Measurements from ENCODE around the gene TOR1B. TPM values are rescaled to one million over a fixed set of nuclear protein-coding genes. Genes with fewer than 3 reads are reported as not detected.
"Not testable (repeated sequence)": the region's sequence is repeated elsewhere in the genome, so short reads cannot be mapped to it uniquely, and the experiment has no call there.

The TOR1B gene
- 1 to 10 TPM; 8.8 to 9.7 TPM for polyA plus RNA-seq

GRCh38 chr9:129802833-129803675 is at the start of gene TOR1B:
TSS of gene TOR1B (plus strand) at chr9:129803184. CDS start at chr9:129803213, 29 bp downstream.
- H3K4me3 ChIP-seq (ENCODE audit: low read depth in 1 of 2, low read length in 2 of 2): peak within 1 kb of the TSS; percentile 74 to 98
- 0 to 1% methylated on average over 77 to 93 of the region's 93 CpGs for WGBS, 2 donors
- H3K36me3 ChIP-seq (ENCODE audit: control insufficient read depth in 2 of 2, insufficient read depth in 2 of 2, low read length in 1 of 2): no peaks in the 10 kb centered on the region
- H3K27ac ChIP-seq (ENCODE audit: low read depth in 2 of 2, low read length in 1 of 2): peak within 1 kb of the TSS; percentile 78 to 93
- peaks cover 2 to 6% of the 10 kb centered on the region in 2 donors for H3K4me1 ChIP-seq (ENCODE audit: control insufficient read depth in 2 of 2, insufficient read depth in 2 of 2, low read length in 1 of 2)
- H3K9me3 ChIP-seq (ENCODE audit: control insufficient read depth in 2 of 2, insufficient read depth in 1 of 2, low read depth in 1 of 2, low read length in 1 of 2): no peaks in the 10 kb centered on the region
- H3K27me3 ChIP-seq (ENCODE audit: control insufficient read depth in 1 of 2, insufficient read depth in 2 of 2, low read length in 2 of 2): no peaks in the 10 kb centered on the region

- H3K4me1 ChIP-seq (ENCODE audit: control insufficient read depth in 2 of 2, insufficient read depth in 2 of 2, low read length in 1 of 2): peaks cover 5 to 13% of the 10 kb centered on the region in 2 donors
- H3K36me3 ChIP-seq (ENCODE audit: control insufficient read depth in 2 of 2, insufficient read depth in 2 of 2, low read length in 1 of 2): no peaks in the 10 kb centered on the region
- no peak overlapping the region for H3K4me3 ChIP-seq (ENCODE audit: low read depth in 1 of 2, low read length in 2 of 2)
- no peaks in the 10 kb centered on the region for H3K9me3 ChIP-seq (ENCODE audit: control insufficient read depth in 2 of 2, insufficient read depth in 1 of 2, low read depth in 1 of 2, low read length in 1 of 2)
- H3K27ac ChIP-seq (ENCODE audit: low read depth in 2 of 2, low read length in 1 of 2): no peak overlapping the region
- H3K27me3 ChIP-seq (ENCODE audit: control insufficient read depth in 1 of 2, insufficient read depth in 2 of 2, low read length in 2 of 2): no peaks in the 10 kb centered on the region
- WGBS, 2 donors: 78 to 81% methylated on average over 5 of the region's 5 CpGs
Observed at GRCh38 chr9:129755151-129755550, 47.8 kb upstream of the TOR1B start.

GRCh38 chr9:129756191-129756590 is 46.8 kb upstream of the TOR1B start:
- Histone ChIP-seq H3K27me3 (ENCODE audit: control insufficient read depth in 1 of 2, insufficient read depth in 2 of 2, low read length in 2 of 2) (no peaks in the 10 kb centered on the region), H3K9me3 (ENCODE audit: control insufficient read depth in 2 of 2, insufficient read depth in 1 of 2, low read depth in 1 of 2, low read length in 1 of 2) (no peaks in the 10 kb centered on the region), H3K27ac (ENCODE audit: low read depth in 2 of 2, low read length in 1 of 2) (no peak overlapping the region), H3K4me1 (ENCODE audit: control insufficient read depth in 2 of 2, insufficient read depth in 2 of 2, low read length in 1 of 2) (peaks cover 5 to 13% of the 10 kb centered on the region in 2 donors), H3K36me3 (ENCODE audit: control insufficient read depth in 2 of 2, insufficient read depth in 2 of 2, low read length in 1 of 2) (no peaks in the 10 kb centered on the region), H3K4me3 (ENCODE audit: low read depth in 1 of 2, low read length in 2 of 2) (no peak overlapping the region)
- WGBS, 2 donors: 90 to 93% methylated on average over 6 of the region's 6 CpGs

- no peak overlapping the region for H3K27ac ChIP-seq (ENCODE audit: low read depth in 2 of 2, low read length in 1 of 2)
- no peaks in the 10 kb centered on the region for H3K27me3 ChIP-seq (ENCODE audit: control insufficient read depth in 1 of 2, insufficient read depth in 2 of 2, low read length in 2 of 2)
- 58 to 66% methylated on average over 9 of the region's 9 CpGs for WGBS, 2 donors
Observed at GRCh38 chr9:129757045-129757444, 45.9 kb upstream of the TOR1B start.

GRCh38 chr9:129759319-129759718 is 43.7 kb upstream of the TOR1B start:
- Histone ChIP-seq H3K9me3 (ENCODE audit: control insufficient read depth in 2 of 2, insufficient read depth in 1 of 2, low read depth in 1 of 2, low read length in 1 of 2) (no peaks in the 10 kb centered on the region), H3K4me3 (ENCODE audit: low read depth in 1 of 2, low read length in 2 of 2) (no peak overlapping the region), H3K36me3 (ENCODE audit: control insufficient read depth in 2 of 2, insufficient read depth in 2 of 2, low read length in 1 of 2) (no peaks in the 10 kb centered on the region), H3K27ac (ENCODE audit: low read depth in 2 of 2, low read length in 1 of 2) (no peak overlapping the region), H3K27me3 (ENCODE audit: control insufficient read depth in 1 of 2, insufficient read depth in 2 of 2, low read length in 2 of 2) (no peaks in the 10 kb centered on the region), H3K4me1 (ENCODE audit: control insufficient read depth in 2 of 2, insufficient read depth in 2 of 2, low read length in 1 of 2) (peaks cover 0 to 5% of the 10 kb centered on the region in 2 donors)
- 78% methylated on average over 4 of the region's 4 CpGs for WGBS, 2 donors

More at GRCh38 chr9:129757045-129757444, 45.9 kb upstream of the TOR1B start:
- no peaks in the 10 kb centered on the region for H3K9me3 ChIP-seq (ENCODE audit: control insufficient read depth in 2 of 2, insufficient read depth in 1 of 2, low read depth in 1 of 2, low read length in 1 of 2)
- no peak overlapping the region for H3K4me3 ChIP-seq (ENCODE audit: low read depth in 1 of 2, low read length in 2 of 2)
- H3K4me1 ChIP-seq (ENCODE audit: control insufficient read depth in 2 of 2, insufficient read depth in 2 of 2, low read length in 1 of 2): peaks cover 5 to 13% of the 10 kb centered on the region in 2 donors
- H3K36me3 ChIP-seq (ENCODE audit: control insufficient read depth in 2 of 2, insufficient read depth in 2 of 2, low read length in 1 of 2): no peaks in the 10 kb centered on the region

- Histone ChIP-seq H3K36me3 (ENCODE audit: control insufficient read depth in 2 of 2, insufficient read depth in 2 of 2, low read length in 1 of 2) (no peaks in the 10 kb centered on the region), H3K9me3 (ENCODE audit: control insufficient read depth in 2 of 2, insufficient read depth in 1 of 2, low read depth in 1 of 2, low read length in 1 of 2) (no peaks in the 10 kb centered on the region), H3K4me3 (ENCODE audit: low read depth in 1 of 2, low read length in 2 of 2) (no peak overlapping the region), H3K27me3 (ENCODE audit: control insufficient read depth in 1 of 2, insufficient read depth in 2 of 2, low read length in 2 of 2) (no peaks in the 10 kb centered on the region), H3K27ac (ENCODE audit: low read depth in 2 of 2, low read length in 1 of 2) (no peak overlapping the region), H3K4me1 (ENCODE audit: control insufficient read depth in 2 of 2, insufficient read depth in 2 of 2, low read length in 1 of 2) (peaks cover 0 to 5% of the 10 kb centered on the region in 2 donors)
- 74 to 84% methylated on average over 13 of the region's 13 CpGs for WGBS, 2 donors
Observed at GRCh38 chr9:129759804-129760502, 43.0 kb upstream of the TOR1B start.

GRCh38 chr9:129760784-129761183 is 42.2 kb upstream of the TOR1B start:
- not testable (repeated sequence) for H3K9me3 ChIP-seq (ENCODE audit: control insufficient read depth in 2 of 2, insufficient read depth in 1 of 2, low read depth in 1 of 2, low read length in 1 of 2); H3K27me3 ChIP-seq (ENCODE audit: control insufficient read depth in 1 of 2, insufficient read depth in 2 of 2, low read length in 2 of 2); H3K4me3 ChIP-seq (ENCODE audit: low read depth in 1 of 2, low read length in 2 of 2); H3K36me3 ChIP-seq (ENCODE audit: control insufficient read depth in 2 of 2, insufficient read depth in 2 of 2, low read length in 1 of 2); H3K4me1 ChIP-seq (ENCODE audit: control insufficient read depth in 2 of 2, insufficient read depth in 2 of 2, low read length in 1 of 2)
- WGBS, 2 donors: 87 to 89% methylated on average over 7 of the region's 7 CpGs
- H3K27ac ChIP-seq (ENCODE audit: low read depth in 2 of 2, low read length in 1 of 2): peak overlapping the region; percentile 0 to 48

GRCh38 chr9:129761293-129761900 is 41.6 kb upstream of the TOR1B start:
- no peak overlapping the region for H3K4me3 ChIP-seq (ENCODE audit: low read depth in 1 of 2, low read length in 2 of 2)

GRCh38 chr9:129761901-129762369 is 41.0 kb upstream of the TOR1B start:
- Histone ChIP-seq H3K27me3 (ENCODE audit: control insufficient read depth in 1 of 2, insufficient read depth in 2 of 2, low read length in 2 of 2) (no peaks in the 10 kb centered on the region), H3K4me1 (ENCODE audit: control insufficient read depth in 2 of 2, insufficient read depth in 2 of 2, low read length in 1 of 2) (peaks cover 0 to 5% of the 10 kb centered on the region in 2 donors), H3K27ac (ENCODE audit: low read depth in 2 of 2, low read length in 1 of 2) (peak overlapping the region; percentile 59 to 72), H3K4me3 (ENCODE audit: low read depth in 1 of 2, low read length in 2 of 2) (no peak overlapping the region), H3K9me3 (ENCODE audit: control insufficient read depth in 2 of 2, insufficient read depth in 1 of 2, low read depth in 1 of 2, low read length in 1 of 2) (no peaks in the 10 kb centered on the region), H3K36me3 (ENCODE audit: control insufficient read depth in 2 of 2, insufficient read depth in 2 of 2, low read length in 1 of 2) (no peaks in the 10 kb centered on the region)
- 34 to 47% methylated on average over 6 of the region's 6 CpGs for WGBS, 2 donors

More at GRCh38 chr9:129761293-129761900, 41.6 kb upstream of the TOR1B start:
- no peaks in the 10 kb centered on the region for H3K36me3 ChIP-seq (ENCODE audit: control insufficient read depth in 2 of 2, insufficient read depth in 2 of 2, low read length in 1 of 2)
- no peaks in the 10 kb centered on the region for H3K27me3 ChIP-seq (ENCODE audit: control insufficient read depth in 1 of 2, insufficient read depth in 2 of 2, low read length in 2 of 2)
- H3K9me3 ChIP-seq (ENCODE audit: control insufficient read depth in 2 of 2, insufficient read depth in 1 of 2, low read depth in 1 of 2, low read length in 1 of 2): no peaks in the 10 kb centered on the region
- peak overlapping the region; percentile 59 to 72 for H3K27ac ChIP-seq (ENCODE audit: low read depth in 2 of 2, low read length in 1 of 2)
- peaks cover 0 to 5% of the 10 kb centered on the region in 2 donors for H3K4me1 ChIP-seq (ENCODE audit: control insufficient read depth in 2 of 2, insufficient read depth in 2 of 2, low read length in 1 of 2)
- 56% methylated on average over 11 of the region's 11 CpGs for WGBS, 2 donors

Measured in esophagus (tissue), 2 donors.